ENCODE data around the gene SLC25A38. TPM values are rescaled to one million over a fixed set of nuclear protein-coding genes. Genes with fewer than 3 reads are reported as not detected.

Gene SLC25A38
- total and polyA plus RNA-seq, 9 of the 15 experiments (the other 6 are each of a cell fraction or from before 2014, with no cell fraction given) = 13.5 to 51.1 (median 30.6) TPM

- TF ChIP-seq MYC (IDR thresholded peaks at IDR 0.05; ENCODE audit: low read depth, low read length) = no peak; the same call in 1 of the 2 replicates
- no peak for TF ChIP-seq MYC (CRISPR knock-in tag; IDR thresholded peaks at IDR 0.05; ENCODE audit: borderline replicate concordance, low read depth)
- peak; percentile 84 to 92 for TF ChIP-seq RAD21 (CRISPR knock-in tag; conservative IDR thresholded peaks at IDR 0.05 in 1 of 2, IDR thresholded peaks at IDR 0.05 in 1 of 2)
- no peak for TF ChIP-seq NEUROD1 (IDR thresholded peaks at IDR 0.05; ENCODE audit: borderline replicate concordance, low read depth, low read length, partially characterized antibody)
- TF ChIP-seq ATF6 (CRISPR knock-in tag; IDR thresholded peaks at IDR 0.05) = no peak
- no peak for TF ChIP-seq HNRNPL (IDR thresholded peaks at IDR 0.05; ENCODE audit: low read depth, low read length)
- TF ChIP-seq ASH1L (IDR thresholded peaks at IDR 0.05; ENCODE audit: borderline replicate concordance, low read depth, partially characterized antibody) = no peak
- no peak for TF ChIP-seq PHF20 (IDR thresholded peaks at IDR 0.05; ENCODE audit: partially characterized antibody)
- TF ChIP-seq PHB2 (IDR thresholded peaks at IDR 0.05; ENCODE audit: low read depth) = no peak
- no peak for TF ChIP-seq POLR3G (IDR thresholded peaks at IDR 0.05; ENCODE audit: extremely low read depth, insufficient read length, insufficient replicate concordance)
- no peak for TF ChIP-seq TFAM (CRISPR knock-in tag; conservative IDR thresholded peaks at IDR 0.05)
- TF ChIP-seq REST (IDR thresholded peaks at IDR 0.05; ENCODE audit: borderline replicate concordance) = peak; percentile 59; the same call in 1 of the 2 replicates
- TF ChIP-seq REST (CRISPR knock-in tag; IDR thresholded peaks at IDR 0.05; ENCODE audit: low read depth) = no peak
- no peak for TF ChIP-seq ZNF23 (CRISPR knock-in tag; IDR thresholded peaks at IDR 0.05)
- no peak for TF ChIP-seq SOX6 (IDR thresholded peaks at IDR 0.05)
- TF ChIP-seq ZBTB43 (CRISPR knock-in tag; IDR thresholded peaks at IDR 0.05) = no peak
- TF ChIP-seq ZNF778 (CRISPR knock-in tag; IDR thresholded peaks at IDR 0.05) = no peak
- TF ChIP-seq COPS2 (conservative IDR thresholded peaks at IDR 0.05) = no peak
- no peak for TF ChIP-seq ZNF217 (CRISPR knock-in tag; IDR thresholded peaks at IDR 0.05)
These were observed 5.1 kb upstream of the SLC25A38 start (continued) for GRCh38 chr3:39378088-39378487.

All from K562 (cell line).